Activated CD8-positive, alpha-beta T cell treated with anti-CD3 and anti-CD28 coated beads for 36 hours (primary cell): ENCODE measurements around the gene PTCD2. TPM values are rescaled to one million over a fixed set of nuclear protein-coding genes. Genes with fewer than 3 reads are reported as not detected.

ENCODE experiments used
- ATAC-seq: fragments of 200-7000 bp; cut with Tn5 transposase; one replicate; pipeline ENCODE4 v1.10.0; 2021; ENCODE audit warnings: mild to moderate bottlenecking, moderate library complexity
- CTCF ChIA-PET: fragments of 350-600 bp; sonication (Branson Sonifier 250); formaldehyde crosslinking; loops from one replicate; lab custom pipeline; 2021; ENCODE audit warnings: antibody characterized with exemption; lab: Charles Lee
- POLR2A ChIA-PET: fragments of 350-600 bp; sonication (Branson Sonifier 250); formaldehyde crosslinking; loops from one replicate; lab custom pipeline; 2021; ENCODE audit warnings: antibody characterized with exemption; lab: Charles Lee
- DNase-seq: peaks from one replicate; pipeline ENCODE4 v3.0.0-alpha.2; 2020
- H3K27ac Mint-ChIP-seq: one replicate; pipeline ENCODE4 v1.8.0; 2021; ENCODE audit warnings: mild to moderate bottlenecking, mixed read lengths
- H3K27me3 Mint-ChIP-seq: one replicate; pipeline ENCODE4 v1.8.0; 2021; ENCODE audit warnings: mixed read lengths
- H3K36me3 Mint-ChIP-seq: one replicate; pipeline ENCODE4 v1.8.0; 2021; ENCODE audit warnings: low read depth, mixed read lengths
- H3K4me1 Mint-ChIP-seq: one replicate; pipeline ENCODE4 v1.8.0; 2021; ENCODE audit warnings: low read depth, mixed read lengths
- H3K4me3 Mint-ChIP-seq: one replicate; pipeline ENCODE4 v1.8.0; 2021; ENCODE audit warnings: mild to moderate bottlenecking, moderate library complexity, mixed read lengths
- H3K9me3 Mint-ChIP-seq: one replicate; pipeline ENCODE4 v1.8.0; 2021; ENCODE audit warnings: mixed read lengths
- CTCF ChIP-seq: fragments of 200-600 bp; IDR thresholded peaks from one replicate; pipeline ENCODE4 v1.8.0; 2022; ENCODE audit warnings: antibody characterized with exemption, mild to moderate bottlenecking
- intact Hi-C: fragments of 100-400 bp; cut with micrococcal nuclease; formaldehyde crosslinking; loops from one replicate; pipeline ENCODE4 v1.10.0; 2022
- total RNA-seq, 2 experiments: library from RNA; stranded (reverse); gene quantifications; one replicate each; pipeline ENCODE4 v1.2.3, GENCODE V29; 2021

Gene PTCD2
- total RNA-seq, 2 experiments from 2014 or later = 10.9 to 11.7 TPM

GRCh38 chr5:72407541-72407940 is 87.4 kb downstream of the PTCD2 start:
- peaks cover 3% of the 10 kb centered on the region for H3K9me3 Mint-ChIP-seq
- intact Hi-C loops = no loop called here
- DNase-seq (no peak), ATAC-seq (no peak)
- no peak overlapping the region for H3K4me3 Mint-ChIP-seq
- H3K36me3 Mint-ChIP-seq = no peaks in the 10 kb centered on the region
- TF ChIP-seq CTCF = no peak
- no peaks in the 10 kb centered on the region for H3K4me1 Mint-ChIP-seq
- CTCF ChIA-PET = no interaction called here
- POLR2A ChIA-PET = no interaction called here
- H3K27ac Mint-ChIP-seq = no peak overlapping the region
- H3K27me3 Mint-ChIP-seq = peaks cover 4% of the 10 kb centered on the region

GRCh38 chr5:72408127-72408526 is 88.0 kb downstream of the PTCD2 start:
- H3K36me3 Mint-ChIP-seq = no peaks in the 10 kb centered on the region
- no peak overlapping the region for H3K27ac Mint-ChIP-seq
- ChIA-PET POLR2A (no interaction called here), CTCF (no interaction called here)
- no peak for TF ChIP-seq CTCF
- H3K9me3 Mint-ChIP-seq = peaks cover 3% of the 10 kb centered on the region
- DNase-seq = no peak
- H3K27me3 Mint-ChIP-seq = peaks cover 4% of the 10 kb centered on the region
- ATAC-seq = no peak
- intact Hi-C loops = no loop called here
- H3K4me3 Mint-ChIP-seq = no peak overlapping the region
- no peaks in the 10 kb centered on the region for H3K4me1 Mint-ChIP-seq

- no peak for DNase-seq
- intact Hi-C loops = no loop called here
- H3K27me3 Mint-ChIP-seq = peaks cover 4% of the 10 kb centered on the region
- no peaks in the 10 kb centered on the region for H3K4me1 Mint-ChIP-seq
- ChIA-PET POLR2A (no interaction called here), CTCF (no interaction called here)
- no peaks in the 10 kb centered on the region for H3K36me3 Mint-ChIP-seq
- ATAC-seq = no peak
- TF ChIP-seq CTCF = no peak
- H3K27ac Mint-ChIP-seq = no peak overlapping the region
- no peak overlapping the region for H3K4me3 Mint-ChIP-seq
- peaks cover 3% of the 10 kb centered on the region for H3K9me3 Mint-ChIP-seq
Observed at GRCh38 chr5:72408603-72409002, 88.4 kb downstream of the PTCD2 start.

- Mint-ChIP-seq H3K36me3 (no peaks in the 10 kb centered on the region), H3K27ac (no peak overlapping the region), H3K9me3 (no peaks in the 10 kb centered on the region), H3K4me1 (no peaks in the 10 kb centered on the region), H3K4me3 (no peak overlapping the region), H3K27me3 (peaks cover 5% of the 10 kb centered on the region)
- intact Hi-C loops = no loop called here
- DNase-seq = no peak
- ChIA-PET CTCF (no interaction called here), POLR2A (no interaction called here)
- TF ChIP-seq CTCF = no peak
- no peak for ATAC-seq
Observed at GRCh38 chr5:72410688-72411295, 90.6 kb downstream of the PTCD2 start.

GRCh38 chr5:72412283-72413055 is 92.3 kb downstream of the PTCD2 start:
- no peak overlapping the region for H3K27ac Mint-ChIP-seq
- H3K4me1 Mint-ChIP-seq = no peaks in the 10 kb centered on the region
- no peak overlapping the region for H3K4me3 Mint-ChIP-seq
- DNase-seq (no peak), ATAC-seq (no peak)
- POLR2A ChIA-PET = no interaction called here
- no peaks in the 10 kb centered on the region for H3K36me3 Mint-ChIP-seq
- no peak for TF ChIP-seq CTCF
- intact Hi-C loops = no loop called here
- CTCF ChIA-PET = interaction anchor here (0.8 kb wide), 1 partner anchor 43 kb away, joined by 3 read pairs; no protein-coding TSS in a partner anchor
- H3K27me3 Mint-ChIP-seq = peaks cover 4% of the 10 kb centered on the region
- H3K9me3 Mint-ChIP-seq = no peaks in the 10 kb centered on the region
